HG03571 (cell line): ENCODE results near the gene RPS6KA5.

Source experiments
- ATAC-seq: cut with Tn5 transposase; IDR thresholded peaks from one replicate; pipeline ENCODE4 v1.9.1; 2021; ENCODE audit not compliant: unreplicated experiment

The RPS6KA5 gene

DNA sequence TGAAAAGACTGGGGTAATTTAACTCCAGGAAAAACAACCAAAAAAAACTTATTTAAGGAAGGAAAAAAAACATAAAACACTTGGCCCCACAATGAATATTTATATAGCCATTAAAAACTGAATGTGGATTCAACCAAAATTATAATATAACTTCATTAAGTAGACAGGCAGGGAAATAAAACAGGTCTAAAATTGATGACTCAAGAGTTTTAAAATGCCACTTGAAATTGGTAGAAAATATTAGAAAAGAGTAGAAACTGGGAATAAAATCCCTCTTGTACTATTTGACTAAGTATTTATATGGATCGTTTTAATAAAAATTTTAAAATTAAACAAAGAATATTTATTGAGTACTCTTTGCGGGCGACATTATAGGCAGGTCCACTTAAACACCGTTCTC is 28.8 kb downstream of the RPS6KA5 start:
- ATAC-seq = no peak

GRCh38 chr14:91029456-91030217 is 30.8 kb downstream of the RPS6KA5 start:
- no peak for ATAC-seq

DNA sequence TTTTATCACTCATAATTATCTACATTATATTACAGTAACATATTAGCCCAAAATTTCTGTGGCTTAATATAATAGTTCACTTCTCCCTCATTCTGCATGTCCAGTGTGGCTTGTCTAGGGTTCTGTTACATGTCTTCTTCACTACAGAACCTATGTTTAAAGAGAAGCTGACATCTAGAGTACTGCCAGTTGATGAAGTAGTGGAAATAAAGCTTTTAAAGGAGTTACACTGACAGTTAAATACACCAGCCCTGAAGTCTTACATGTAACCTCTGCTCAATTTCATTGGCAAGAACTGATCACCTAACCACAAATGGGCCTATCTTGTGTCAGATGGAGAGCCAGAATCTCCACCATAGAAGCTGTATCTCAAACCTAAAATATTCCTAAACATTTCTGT is 32.9 kb downstream of the RPS6KA5 start:
- ATAC-seq = no peak

GRCh38 chr14:91022622-91023028 is 37.8 kb downstream of the RPS6KA5 start:
- ATAC-seq = peak; percentile 91

DNA sequence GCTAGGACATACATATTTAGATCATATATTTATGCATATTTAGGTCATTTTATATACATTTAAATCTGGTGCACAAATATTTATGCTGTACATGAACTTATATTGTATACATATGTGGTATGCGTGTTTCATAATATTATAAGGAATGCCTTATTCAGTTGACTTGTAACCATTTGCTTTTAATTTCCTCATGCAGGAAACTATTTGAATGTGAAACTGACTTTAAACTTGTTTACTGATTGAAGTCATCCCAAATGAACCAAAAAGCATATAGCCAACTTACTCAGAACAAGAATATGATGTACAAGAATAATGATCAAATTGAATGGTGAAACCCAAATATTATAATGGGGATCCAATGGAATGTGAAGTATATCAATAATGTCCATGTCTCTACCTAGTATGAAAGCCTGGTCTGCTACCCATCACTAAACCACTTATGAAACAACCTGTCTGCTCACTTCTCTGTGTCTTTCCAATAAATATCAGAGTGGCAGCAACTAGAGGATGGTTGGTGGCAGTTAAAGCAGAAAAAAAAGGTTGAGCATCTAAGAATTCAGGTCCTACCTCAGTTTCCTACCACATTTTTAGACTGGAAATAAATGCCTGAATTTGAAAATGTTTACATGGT is 38.3 kb downstream of the RPS6KA5 start:
- peak; percentile 31 for ATAC-seq

- no peak for ATAC-seq
Observed at GRCh38 chr14:91021115-91021514, 39.3 kb downstream of the RPS6KA5 start.

GRCh38 chr14:91019673-91020072 is 40.8 kb downstream of the RPS6KA5 start:
- ATAC-seq = no peak

DNA sequence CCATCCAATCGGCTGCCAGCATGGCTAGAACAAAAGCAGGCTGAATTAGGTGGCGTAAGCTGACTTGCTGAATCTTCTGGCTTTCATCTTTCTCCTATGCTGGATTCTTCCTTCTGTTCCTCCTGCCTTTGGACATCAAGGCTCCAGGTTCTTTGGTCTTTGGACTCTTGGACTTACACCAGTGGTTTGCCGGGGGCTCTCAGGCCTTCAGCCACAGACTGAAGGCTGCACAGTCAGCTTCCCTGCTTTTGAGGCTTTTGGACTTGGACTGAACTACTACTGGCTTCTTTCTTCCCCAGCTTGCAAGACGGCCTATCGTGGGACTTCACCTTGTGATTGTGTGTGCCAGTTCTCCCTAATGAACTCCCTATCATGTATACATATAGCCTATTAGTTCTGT is 42.0 kb downstream of the RPS6KA5 start:
- ATAC-seq = no peak

GRCh38 chr14:91016800-91017410 is 43.5 kb downstream of the RPS6KA5 start:
- ATAC-seq = no peak

GRCh38 chr14:91015435-91015834 is 45.0 kb downstream of the RPS6KA5 start:
- ATAC-seq = no peak

- ATAC-seq = no peak
Observed at GRCh38 chr14:91012045-91012444, 48.4 kb downstream of the RPS6KA5 start.

GRCh38 chr14:91010153-91010533 is 50.3 kb downstream of the RPS6KA5 start:
- no peak for ATAC-seq

DNA sequence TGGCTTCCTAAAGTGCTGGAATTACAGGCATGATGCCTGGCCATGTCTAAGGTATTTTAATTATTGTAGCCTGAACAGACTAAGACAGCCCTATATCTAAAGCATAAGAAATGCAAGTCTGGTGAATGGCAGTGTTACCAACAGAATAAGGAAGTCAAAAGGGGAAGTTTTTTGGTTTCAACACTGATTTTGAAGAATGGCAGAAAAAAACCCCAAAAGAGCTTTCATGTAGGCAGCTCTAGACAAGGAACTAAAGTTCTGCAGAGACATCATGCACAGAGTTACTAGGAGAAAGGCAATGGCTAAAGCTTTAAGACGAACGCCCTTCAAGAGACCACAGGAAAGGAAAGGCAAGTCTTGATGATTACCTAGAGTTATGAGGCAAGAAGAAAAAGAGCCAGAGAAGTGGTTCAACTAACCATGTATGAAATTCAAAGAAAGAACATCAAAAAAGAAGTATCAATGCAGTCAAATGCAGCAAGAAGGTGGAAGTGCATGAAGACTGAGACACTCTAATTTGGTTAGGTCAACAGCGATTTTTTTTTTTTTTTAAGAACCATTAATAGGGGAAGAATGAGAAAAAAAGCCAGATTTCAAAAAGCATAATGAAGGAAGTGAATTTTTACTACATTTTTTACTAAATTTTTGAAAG is 50.8 kb downstream of the RPS6KA5 start:
- peak; percentile 93 for ATAC-seq

- no peak for ATAC-seq
Observed at GRCh38 chr14:91008759-91009409, 51.6 kb downstream of the RPS6KA5 start.

GRCh38 chr14:91005716-91006115 is 54.7 kb downstream of the RPS6KA5 start:
- no peak for ATAC-seq

DNA sequence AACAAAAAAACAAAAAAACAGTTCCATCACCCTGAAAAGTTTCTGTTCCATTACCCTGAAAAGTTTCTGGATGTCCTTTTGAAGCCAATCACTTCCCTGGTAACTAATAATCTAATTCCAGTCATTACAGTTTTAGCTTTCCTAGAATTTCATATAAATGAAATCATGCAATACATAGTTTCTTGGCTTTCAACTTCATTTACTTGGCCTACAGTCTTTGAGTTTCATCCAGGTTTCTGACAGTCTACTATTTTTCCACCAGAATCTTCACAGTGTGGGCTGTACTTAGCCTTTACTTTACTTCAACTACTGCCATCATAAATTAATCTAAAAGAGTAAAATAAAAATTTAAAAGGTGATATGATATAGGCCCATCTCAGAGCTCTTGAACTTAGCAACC is 55.5 kb downstream of the RPS6KA5 start:
- no peak for ATAC-seq

DNA sequence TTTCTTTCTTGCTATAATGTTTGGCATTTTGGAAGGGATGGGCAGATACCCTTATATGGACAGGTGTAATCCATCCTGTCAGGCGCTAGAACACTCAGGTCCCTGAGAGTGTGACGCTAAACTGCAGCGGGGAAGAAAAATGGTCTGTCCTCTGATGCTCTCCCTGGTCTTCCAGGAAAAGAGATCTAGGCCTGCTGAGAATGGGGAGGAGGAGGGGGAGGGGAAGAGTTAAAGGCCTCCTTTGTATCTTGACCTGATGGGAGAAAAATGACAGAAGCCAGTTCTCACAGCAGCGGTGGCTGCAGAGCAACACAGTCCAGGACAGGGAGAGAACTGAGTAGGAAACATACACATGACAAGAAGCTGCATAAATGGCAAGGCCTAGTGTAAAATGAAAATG is 61.1 kb downstream of the RPS6KA5 start:
- ATAC-seq = no peak

DNA sequence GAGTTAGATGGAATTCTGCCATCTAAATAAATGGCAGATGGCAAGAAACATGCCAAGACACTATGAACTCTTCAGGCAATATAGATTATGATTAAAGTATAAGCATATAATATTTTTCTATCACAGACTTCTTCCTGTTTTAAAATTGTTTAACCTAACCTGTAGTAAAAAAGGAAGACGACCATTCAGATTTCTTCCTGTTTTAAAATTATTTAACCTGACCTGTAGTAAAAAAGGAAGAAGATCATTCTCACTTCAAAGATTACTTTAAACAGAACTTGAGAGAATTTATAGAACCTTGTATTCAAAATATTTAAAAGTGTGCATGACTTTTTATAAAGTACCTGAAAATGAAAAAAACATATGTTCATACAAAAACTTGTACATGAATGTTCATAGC is 63.5 kb downstream of the RPS6KA5 start:
- ATAC-seq = no peak

GRCh38 chr14:90995785-90996184 is 64.7 kb downstream of the RPS6KA5 start:
- ATAC-seq = no peak

- no peak for ATAC-seq
Observed at GRCh38 chr14:90993792-90994191, 66.6 kb downstream of the RPS6KA5 start.

GRCh38 chr14:90991690-90992443 is 68.6 kb downstream of the RPS6KA5 start:
- no peak for ATAC-seq
